ENCODE data around the gene DHX30.

DHX30 gene

DNA sequence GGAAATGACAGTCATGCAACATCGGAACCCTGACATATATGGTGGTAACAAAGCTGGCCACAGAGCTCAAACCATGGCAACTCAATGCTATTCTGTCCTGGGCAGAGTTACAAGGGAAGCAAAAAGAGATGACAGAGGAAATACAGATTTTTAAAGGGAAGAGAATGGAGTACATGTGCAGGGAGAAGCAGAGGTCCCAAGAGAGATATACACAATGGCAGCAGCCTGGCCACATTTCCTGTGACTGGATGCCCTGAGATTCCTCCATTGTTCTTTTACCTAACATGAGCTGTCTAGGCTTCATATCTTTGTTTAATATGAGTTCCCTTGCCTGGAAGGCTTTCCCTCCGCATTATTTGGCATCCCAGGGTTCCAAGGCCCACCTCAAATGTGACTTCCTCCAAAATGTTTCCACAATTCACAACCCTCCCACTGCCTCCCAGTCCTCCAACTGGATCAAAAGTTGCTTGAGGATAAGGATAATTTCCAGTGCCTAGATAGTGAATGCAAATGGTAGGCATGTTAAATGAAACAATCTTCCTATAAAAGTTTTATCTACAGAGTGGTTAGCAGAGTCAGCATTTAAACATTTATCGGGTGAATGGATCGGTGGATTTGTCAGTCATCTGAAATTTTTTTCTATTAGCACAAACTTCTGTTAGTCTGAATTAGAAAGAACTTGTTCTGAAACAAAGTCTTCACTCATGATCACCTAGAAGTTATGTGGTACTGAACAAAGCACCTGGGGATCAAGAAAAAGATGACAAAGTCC is 86.2 kb downstream of the DHX30 start:
- no peak for DNase-seq

DNA sequence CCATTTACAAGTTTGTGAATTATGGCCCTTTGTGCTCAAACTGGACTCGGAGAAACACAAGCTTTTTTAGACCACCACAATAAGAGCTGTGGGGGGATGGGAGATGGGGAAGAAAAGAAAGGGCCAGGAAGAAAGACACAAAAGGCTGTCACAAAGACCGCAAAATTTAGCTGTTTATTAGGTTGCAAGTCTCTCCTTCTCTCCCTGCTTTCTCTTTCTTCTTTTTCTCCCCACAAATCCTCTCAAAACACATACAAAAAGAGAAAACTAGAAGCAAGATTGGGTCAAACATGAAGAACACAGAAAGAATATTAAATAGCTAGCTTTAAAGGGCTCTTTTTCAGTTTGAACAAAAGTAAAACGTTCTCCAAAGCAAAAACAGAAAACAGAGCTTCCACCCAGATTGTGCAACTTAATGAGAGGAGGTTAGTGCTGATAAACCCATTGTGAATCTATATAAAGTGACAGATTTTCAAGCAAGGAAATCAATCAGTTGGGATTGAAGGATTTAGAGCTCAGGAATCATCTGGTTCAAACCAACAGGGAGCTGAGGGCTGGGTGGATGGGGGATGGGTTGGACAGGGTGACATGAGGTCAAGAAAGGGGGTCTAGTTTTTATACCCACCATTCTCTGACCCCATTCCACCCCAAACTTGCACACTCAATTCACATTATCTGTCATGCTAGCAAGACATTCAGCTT is 87.3 kb downstream of the DHX30 start:
- DNase-seq: no peak

DNA sequence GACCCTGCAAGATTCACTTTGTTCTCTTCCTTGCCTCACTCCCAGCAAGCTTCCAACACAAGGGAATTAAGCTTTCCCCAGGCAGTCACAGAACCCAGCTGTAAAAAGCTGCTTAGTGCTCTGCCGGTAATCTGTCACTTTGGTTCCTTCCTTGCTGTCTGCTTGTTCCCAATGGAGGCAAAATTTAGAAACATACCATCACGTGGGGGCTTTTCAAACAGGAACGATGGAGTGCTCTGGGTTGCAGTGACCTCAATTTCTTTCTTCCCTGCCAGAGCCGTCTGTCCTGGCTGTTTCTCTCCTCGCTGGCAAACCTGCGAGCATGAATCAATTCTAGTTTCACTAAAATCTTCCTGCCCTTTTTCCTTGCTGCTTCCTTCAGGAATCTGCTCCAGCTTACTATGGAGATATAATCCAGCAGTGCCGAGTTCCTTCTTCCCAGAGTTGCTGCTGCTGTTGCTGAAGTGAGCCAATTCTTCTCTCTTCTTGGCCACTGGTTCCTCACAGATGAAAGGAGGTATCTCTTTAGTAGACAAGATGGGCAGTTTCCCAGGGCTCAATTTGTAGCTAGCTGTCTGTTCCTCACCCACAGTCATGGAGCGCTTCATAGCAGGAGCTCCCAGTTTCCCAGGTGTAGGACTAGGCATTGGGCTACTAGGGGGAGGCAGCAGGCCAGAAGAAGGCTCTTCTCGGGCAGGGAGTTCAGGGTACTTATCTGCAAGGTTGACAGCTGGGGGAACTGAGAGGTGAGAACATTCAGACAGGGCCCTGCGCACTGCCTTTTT is 88.1 kb downstream of the DHX30 start:
- no peak for DNase-seq

GRCh38 chr3:47891613-47892005 is 88.7 kb downstream of the DHX30 start:
- DNase-seq: no peak

DNA sequence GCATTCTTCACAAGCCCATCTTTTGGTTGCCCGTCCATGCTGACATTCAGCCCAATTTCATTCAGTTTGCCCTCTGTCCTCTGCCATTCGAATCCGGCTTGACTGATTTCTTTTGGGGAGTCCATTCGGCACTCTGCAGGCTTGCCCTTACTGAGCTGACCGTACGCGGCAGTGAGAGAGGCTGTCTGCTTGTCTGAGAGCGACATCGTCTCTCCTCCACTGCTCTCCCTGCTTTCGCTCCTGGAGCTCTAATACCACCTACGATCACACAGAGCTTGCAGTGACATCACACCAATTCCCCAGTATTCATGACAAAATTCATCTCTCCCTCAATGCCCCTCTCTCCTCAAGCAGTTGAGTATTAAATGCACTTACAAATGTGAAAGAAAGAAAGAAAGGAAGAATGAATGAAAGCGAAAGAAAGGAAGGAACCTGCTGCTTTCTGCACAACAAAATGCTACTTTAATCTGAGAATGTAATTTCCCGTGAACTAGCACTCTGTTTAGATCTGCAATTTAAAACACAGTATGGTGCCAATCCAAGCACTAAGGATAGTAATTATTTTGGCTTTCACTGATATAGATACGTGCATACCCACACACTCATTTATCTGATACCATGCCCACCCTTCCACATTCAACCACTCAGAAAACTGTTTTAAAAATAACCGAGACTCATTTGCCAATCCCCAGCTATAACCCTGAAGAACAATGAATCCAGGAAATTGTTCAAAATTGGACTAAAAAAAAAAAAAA is 89.5 kb downstream of the DHX30 start:
- DNase-seq: no peak

DNA sequence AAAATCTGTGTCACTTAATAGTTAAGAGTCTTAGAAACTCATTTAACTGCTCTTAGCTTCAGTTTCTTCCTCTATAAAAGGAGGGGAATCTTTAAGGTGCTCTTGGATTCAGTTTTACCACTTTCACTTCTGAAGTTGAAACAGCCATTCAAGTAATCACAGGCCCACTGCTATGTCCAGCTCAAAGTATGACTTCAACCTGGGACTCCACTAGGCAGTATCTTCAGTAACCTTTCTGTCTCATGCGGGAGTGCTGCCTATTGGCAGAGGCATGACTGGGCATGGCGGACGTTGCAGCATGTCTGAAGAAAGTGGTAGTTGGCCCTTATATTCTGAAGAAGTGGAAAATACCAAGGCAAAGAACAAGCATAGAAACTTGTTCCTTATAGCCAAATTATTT is 92.3 kb downstream of the DHX30 start:
- no peak for DNase-seq

DNA sequence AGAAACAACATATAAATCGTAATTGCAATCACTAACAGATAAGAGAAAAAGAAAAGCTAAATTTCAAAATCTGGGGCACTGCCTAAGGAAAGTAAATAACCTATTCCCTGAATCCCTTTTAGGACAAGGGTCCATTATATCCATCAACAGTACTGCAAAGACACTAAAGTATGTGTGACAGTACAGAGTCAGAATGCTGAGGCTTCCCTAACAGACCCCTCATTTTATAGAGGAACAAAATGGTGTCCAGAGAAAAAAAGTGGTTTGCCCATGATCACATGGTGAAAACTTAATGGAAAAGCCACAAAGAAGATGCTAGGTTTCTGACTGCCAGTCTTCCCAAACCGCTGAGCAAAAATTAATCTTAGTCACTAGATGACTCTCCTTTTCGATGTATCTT is 93.8 kb downstream of the DHX30 start:
- DNase-seq: no peak

DNA sequence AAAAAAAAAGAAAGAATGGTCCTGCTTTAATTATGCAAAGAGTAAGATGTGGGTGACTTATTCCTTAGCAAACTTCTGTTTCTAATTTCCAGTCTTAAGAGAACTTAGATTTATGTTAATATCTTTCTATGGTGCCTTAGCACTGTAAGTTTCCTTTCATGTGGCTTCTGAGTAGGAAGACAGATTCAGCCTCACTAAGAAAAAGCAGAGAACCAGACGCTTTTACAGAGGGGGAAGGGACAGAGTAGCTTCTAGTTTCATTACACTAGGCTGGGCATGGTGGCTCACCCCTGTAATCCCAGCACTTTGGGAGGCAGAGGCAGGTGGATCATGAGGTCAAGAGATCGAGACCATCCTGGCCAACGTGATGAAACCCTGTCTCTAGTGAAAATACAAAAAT is 95.0 kb downstream of the DHX30 start:
- DNase-seq: no peak

DNA sequence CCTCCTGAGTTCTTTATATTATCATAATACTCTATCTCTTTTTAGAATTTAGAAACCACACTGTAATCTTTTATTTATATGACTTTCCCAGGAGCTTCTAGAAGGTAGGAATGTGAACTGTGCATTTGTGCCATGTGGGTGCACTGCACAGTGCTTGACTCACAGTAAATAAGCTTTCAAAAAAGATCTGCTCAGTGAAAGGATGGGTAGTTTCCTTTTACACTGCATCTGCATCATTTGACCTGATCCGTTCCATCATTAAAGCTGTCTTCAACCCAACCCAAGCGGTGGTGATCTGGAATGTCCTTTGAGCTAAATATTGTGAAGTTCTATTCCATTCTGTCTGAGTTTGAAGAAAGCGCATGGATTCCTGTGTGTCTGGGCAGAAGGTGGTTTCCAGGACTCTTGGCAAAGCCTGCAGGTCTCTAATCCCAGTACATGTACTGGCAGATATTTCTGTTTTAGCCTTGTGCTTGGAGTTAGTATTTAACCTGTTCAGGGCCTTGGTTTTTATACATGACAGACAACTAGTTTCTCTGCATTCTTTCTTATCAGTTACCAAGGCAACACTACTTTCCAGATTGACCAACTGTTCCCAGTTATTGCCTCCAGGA is 96.7 kb downstream of the DHX30 start:
- DNase-seq: no peak
